CD4-positive, alpha-beta T cell treated with Interferon alpha-2 for 1 hour (primary cell): ENCODE results near the gene ZC2HC1C.
"Not testable (repeated sequence)": the region's sequence is repeated elsewhere in the genome, so short reads cannot be mapped to it uniquely, and the experiment has no call there.

Experiments used
- DNase-seq, 2 donors: peaks; one replicate each; pipeline ENCODE4 v3.0.0-alpha.2; 2020 to 2022

The ZC2HC1C gene

DNA sequence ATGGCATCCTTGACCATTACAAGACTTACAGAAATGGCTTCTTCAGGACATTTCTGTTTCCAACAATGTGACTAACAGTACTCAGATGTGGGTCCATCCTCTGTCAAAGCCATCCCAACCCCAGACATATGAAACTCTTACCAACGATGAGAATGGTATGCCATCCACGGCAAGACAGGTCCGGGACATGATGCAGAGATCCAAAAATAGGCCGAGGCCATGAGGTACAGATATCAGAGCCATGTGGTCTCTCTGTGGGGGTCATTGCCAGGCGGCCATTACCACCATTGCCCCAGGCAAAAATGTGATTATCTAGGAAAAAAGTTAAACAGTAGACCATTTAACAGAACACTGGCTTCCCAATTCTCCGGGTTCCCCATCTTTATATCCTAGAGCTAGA, 27.5 kb downstream of the ZC2HC1C start:
- DNase-seq = no peak

DNA sequence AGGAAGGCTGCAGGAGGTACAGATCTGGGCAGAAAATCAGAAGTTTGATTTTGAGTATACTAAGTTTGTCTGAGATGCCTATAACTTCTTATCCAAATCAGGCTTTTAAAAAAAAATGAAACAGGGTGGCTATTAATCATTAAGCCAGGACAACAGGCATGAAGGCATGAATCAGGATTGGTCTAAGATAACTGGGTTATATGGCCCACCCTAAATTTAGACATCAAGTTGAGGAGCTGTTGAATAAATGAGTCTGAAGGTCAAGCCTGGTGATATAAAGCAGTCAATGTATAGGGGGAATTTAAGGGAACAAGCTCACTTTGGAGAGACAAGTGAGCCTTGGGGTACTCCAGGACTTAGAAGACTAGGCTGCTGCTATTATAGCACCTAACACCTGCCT, 28.8 kb downstream of the ZC2HC1C start:
- no peak for DNase-seq

DNA sequence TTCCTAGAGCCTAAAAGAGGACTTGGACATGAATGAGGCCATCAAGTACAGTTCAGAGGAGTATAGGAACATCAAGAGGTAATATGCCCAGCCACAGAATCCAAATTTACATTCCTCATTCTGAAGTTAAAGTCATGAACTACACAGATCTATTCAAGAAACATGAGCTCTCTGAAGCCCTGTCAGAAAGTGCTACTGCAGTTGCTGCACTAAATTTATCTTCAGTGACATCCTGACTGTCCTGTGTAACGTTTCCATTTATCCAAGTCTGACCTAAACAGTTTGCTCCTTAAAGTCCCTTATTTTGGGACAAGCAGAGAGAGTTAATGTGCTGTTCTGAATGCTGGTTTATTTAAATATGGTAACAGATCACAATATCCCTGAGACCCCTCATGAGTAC, 29.2 kb downstream of the ZC2HC1C start:
- no peak for DNase-seq

DNA sequence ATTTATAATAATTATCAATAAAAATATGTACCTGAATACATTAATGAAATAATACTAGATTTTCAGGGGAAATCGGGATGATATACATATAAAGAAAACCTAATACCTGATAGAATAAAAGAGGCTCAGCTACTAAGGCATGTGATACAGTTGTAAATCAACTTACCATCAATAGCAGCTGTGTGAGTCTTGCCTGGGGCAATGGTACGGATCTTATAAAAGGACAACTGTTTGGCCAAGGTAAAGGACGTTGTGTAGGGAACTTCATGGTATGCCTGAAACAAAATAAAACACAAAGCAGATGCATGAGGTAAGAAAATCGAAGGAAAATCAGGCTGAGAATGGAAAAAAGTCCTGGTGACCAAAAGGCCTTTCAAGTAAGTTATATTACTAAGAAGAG, 32.0 kb downstream of the ZC2HC1C start:
- DNase-seq = no peak

DNA sequence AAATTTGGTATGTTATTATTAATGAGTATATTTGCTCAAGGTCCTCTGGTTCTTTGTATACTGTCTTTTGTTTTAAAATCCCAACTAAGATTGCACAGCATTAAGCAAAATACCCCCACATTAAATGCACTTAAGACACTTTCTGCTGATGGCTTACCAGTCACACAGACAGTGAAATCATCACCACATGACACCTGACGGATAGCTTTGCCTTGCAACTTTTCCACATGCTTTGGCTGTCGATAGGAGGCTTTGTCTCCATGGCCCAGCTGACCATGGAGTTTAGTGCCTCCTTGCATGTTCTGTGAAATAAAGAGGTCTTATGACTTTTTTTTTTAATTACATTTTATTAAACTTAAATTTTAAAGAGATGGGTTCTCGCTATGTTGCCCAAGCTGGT, 37.7 kb downstream of the ZC2HC1C start:
- DNase-seq = no peak

DNA sequence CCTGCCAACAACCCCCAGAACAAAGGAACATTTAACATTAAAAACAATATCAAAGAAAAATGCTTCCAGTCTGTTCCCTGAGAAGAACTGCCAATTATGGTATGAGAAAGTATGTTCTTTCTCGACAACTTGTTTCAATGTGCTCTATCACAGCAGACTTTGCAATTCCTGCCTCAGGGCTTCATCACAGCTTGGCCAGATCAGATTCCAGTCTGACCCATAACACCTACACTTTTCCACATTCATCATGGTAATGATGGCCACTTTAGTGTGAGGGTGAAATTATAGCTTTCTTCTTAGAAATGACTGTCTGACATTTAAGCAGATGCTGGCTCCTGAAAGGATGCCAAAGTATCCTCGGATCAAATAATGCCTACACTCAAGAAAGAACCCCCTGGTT, 40.4 kb downstream of the ZC2HC1C start:
- no peak for DNase-seq

DNA sequence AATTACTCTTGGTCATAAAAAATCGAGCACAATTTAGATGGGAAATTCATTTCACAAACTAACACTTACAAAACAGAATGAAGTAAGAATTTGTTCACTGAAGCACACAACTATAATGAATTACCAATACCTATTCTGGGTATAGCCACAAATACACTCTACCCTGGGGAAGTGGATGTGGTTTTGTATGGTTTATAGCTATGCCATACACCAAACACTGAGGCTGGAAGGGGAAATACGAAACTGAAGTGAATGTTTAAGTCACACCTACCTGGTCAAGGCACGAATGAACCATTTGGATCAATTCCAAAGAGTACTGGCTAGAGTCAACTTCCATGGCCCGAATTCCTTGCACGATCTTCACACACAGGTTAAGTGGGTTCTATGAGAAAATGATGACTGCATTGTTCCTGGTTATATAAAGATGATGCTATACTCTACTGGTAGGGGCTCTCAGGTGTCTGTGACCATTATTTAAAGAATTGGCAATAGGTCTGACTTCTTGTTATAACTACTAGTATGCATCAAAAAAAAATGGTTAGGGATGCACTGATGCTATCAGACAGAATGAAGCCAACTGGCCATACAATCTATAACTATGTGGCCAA, 44.6 kb downstream of the ZC2HC1C start:
- peak in 1 of 2 donors; percentile 22 for DNase-seq

DNA sequence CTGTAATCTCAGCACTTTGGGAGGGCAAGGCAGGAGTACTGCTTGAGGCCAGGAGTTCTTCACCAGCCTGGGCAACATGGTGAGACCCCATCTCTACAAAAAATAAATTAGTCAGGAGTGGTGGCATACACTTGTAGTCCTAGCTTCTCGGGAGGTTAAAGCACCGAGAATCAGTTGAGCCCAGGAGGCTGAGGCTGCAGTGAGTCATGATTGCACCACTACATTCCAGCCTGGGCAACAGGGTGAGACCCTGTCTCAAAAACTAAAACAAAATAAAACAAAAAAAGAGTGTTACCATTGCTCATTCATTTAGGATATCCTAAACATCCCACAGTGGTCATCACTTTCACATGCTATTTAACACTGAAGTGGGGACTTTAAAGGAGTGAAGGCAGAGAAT, 49.6 kb downstream of the ZC2HC1C start:
- DNase-seq = no peak

DNA sequence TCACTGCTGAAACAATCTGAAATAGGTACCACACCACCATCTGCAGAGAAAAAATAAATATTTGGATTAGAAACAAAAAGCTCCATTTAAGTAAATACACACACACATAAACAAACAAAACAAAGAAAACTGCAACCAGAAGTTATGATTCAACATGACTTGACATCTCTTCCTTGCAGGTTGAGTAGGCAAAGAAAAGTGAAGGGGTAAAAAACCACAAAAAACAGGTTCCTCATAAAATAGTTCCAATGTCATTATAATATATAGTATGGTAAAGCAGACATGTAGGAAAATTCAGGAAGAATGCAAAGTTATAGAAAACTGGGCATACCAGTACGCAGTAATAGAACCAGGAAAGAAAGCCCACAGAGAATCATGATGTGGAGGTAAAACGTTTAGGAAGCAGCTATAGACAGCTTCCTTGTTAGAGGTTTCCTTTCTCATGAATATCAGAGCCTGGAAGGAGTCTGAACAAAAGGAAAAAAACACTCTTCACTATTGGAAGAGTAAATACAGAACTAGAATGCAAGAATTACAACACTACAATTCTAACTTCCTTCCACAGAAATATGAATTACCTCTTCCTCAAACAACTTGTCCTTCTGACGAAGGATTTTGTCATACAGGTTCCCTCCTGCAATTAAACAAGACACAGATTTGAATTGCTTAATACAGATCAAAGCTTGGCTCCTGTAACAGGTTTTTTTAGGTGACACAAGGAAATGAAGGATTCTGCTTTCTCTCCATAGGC, 51.3 kb downstream of the ZC2HC1C start:
- no peak for DNase-seq

DNA sequence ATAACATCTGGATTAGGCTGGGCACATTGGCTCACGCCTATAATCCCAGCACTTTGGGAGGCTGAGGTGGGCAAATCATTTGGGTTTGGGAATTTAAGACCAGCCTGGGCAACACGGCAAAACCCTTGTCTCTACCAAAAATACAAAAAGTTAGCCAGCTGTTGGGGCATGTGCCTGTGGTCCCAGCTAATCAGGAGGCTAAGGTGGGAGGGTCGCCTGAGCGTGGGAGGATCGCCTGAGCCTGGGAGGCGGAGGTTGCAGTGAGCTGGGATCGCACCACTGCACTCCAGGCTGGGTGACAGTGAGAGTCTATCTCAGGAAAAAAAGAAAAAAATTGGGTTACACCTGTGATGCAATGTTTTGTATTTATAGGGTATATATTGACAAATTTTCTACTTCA, 52.1 kb downstream of the ZC2HC1C start:
- DNase-seq = no peak

DNA sequence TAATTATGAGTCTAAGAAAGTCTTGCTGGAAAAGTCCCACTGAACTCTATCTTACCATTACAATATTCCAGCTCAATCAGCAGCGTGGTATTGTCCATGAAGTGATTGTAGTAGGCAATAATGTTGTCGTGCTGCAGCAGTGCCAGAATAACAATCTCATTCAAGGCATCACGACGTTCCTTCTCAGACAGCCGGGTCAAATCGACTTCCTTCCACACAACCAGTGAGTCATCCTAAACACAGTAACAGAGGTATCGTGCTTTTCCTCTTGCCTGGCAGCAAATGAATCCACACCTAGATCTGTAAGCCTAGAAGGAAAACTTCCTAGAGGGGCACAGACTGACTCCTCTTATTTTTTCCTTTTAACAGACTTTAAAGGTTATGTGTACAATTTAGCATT, 54.5 kb downstream of the ZC2HC1C start:
- peak; percentile 27 to 34 for DNase-seq

DNA sequence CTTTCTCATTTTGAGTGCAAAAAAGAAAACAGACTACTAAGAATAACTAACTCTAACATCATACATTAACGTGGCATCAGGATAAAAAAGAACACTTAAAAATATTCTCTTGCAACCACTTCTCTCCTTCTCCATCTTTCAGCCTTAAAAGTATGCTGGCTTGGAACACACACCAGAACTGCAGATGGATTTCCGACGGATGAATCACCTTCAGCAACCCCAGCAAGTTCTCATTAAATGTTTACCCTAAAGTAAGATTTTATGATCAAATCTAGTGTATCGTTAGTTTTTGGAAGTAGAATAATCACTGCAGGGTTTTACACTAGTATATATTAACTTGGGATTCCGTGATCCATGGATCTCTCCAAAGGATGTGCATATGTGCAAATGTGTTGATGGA, 56.2 kb downstream of the ZC2HC1C start:
- no peak for DNase-seq

DNA sequence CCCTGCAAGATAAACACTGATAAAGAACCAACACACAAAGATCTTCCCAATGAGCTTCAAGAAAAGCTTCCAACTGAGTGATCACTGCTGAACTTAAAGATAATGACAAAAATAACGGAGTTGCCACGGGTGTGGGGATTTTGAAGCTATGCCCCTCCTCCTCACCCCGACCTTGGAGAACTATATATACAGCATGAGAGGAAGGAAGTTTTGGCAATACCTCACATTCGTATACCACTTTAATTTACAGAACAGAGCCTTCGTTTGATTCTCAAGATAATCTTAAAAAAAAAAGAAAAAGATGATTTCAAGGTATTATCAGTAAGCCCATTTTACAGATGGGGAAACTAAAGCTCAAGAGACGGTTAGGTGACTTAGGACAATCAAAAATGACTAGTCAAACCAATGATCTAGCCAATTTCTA, 56.7 kb downstream of the ZC2HC1C start:
- DNase-seq = peak; percentile 21 to 71

DNA sequence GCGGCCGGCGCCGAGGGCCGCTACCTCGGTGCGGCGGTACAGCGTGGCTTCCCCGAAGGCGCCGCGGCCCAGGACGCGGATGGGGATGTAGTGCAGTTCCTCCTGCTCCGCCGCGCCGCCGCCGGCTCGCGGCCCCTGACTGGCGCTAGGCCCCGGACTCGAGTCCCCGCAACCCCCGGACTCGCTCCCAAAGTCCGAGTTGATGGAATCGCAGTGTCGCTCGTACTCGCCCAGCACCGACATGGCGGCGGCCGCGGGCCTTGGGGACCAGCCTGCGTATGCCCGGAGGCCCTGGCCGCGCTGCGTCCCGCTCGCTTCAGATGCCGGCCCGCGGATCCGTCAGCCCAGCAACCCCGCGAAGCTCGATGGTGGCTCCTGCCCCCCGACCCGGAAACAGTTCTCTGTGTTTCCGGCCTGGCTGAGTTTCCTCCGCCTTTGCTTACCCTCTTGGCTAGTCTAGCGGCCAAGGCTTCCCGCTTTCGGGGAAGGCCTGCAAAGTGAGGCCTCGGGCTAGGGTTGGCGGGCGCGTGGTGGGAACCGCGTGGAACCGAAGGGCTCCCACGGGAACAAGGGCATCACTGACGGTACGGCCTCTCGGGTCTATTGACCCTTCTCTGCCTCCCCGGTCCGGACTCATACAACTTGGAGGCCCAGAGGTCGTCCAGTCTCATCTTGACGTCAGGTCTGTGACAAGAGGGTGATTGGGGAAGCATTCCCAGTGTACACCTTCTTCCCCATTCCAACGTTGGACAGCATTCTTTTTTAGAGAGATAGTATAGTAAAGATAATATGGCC, 57.4 kb downstream of the ZC2HC1C start, which contains the start of gene NEK9:
Gene NEK9, minus strand, starts transcription at position 370 of the 795 bp plus-strand sequence. Its CDS starts 127 bp downstream, at position 243.
- peak; percentile 90 for DNase-seq

DNA sequence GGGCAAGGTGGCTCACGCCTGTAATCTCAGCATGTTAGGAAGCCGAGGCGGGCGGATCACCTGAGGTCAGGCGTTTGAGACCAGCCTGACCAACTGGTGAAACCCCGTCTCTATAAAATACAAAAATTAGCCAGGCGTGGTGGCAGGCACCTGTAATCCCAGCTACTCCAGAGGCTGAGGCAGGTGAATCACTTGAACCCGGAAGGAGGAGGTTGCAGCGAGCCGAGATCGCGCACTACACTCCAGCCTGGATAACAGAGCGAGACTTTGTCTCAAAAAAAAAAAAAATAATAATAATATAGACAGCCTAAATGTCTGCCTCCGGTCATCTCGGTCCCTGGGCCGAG, 58.0 kb downstream of the ZC2HC1C start:
- DNase-seq = not testable (repeated sequence)

DNA sequence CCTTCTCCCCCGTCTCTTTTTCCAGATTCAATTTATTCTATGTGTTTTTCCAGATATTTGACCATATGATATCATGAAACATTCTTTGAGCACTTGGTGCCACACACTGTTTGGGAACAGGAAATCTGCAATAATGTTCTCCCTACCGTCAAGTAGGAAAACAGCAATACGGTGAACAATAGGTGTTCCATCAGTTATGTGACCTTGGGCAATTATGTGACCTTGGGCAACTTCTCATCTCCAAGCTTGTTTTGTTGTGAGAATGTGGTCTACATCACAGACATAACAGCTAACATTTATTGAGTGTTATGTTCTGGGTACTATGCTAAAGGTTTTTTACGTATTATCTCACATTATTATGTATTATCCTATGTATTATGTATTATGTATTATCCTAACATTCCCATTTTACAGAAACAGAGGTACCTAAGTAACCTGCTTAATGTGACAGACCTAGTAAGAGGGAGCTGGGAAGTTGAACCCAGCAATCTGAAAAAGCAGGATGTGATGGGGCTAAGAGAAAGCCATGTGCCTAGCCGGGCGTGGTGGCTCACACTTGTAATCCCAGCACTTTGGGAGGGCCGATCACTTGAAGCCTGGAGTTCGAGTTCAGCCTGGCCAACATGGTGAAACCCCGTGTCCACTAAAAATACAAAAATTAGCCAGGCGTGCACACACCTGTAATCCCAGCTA, 58.6 kb downstream of the ZC2HC1C start:
- DNase-seq = no peak

DNA sequence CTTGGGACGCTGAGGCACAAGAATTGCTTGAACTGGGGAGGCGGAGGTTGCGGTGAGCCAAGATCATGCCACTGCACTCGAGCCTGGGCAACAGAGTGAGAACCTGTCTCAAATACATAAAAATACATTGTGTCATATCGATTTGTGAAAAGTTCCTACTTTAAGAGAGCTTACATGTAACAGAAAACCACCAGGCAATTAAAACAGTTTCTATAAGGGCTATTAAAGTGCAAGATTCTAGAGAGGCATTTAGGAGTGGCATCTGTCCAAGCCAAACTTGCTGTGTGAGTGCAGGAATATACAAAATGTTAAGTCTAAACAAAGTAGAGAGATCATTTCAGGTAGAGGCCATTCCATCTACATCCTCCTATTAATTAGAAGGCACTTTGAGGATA, 59.2 kb downstream of the ZC2HC1C start:
- DNase-seq = no peak
